Vagina (tissue), 2 donors: Measurements from ENCODE around the gene CXCR5. TPM values are rescaled to one million over a fixed set of nuclear protein-coding genes. Genes with fewer than 3 reads are reported as not detected.

ENCODE experiments used
- DNase-seq, 2 donors: peaks; one replicate each; pipeline ENCODE4 v3.0.0-alpha.2; 2017; ENCODE audit errors: extremely low spot score in 2 of 2
- H3K27ac ChIP-seq: fragments of 200-600 bp; sonication (generic); one replicate; pipeline ENCODE4 v1.5.1; 2019
- H3K27me3 ChIP-seq: fragments of 200-600 bp; sonication (generic); one replicate; pipeline ENCODE4 v1.5.1; 2019
- H3K36me3 ChIP-seq, 2 donors: fragments of 200-600 bp; sonication (generic); one replicate each; pipeline ENCODE4 v1.5.1; 2017 to 2019
- H3K4me1 ChIP-seq: fragments of 200-600 bp; sonication (generic); one replicate; pipeline ENCODE4 v1.5.1; 2019
- H3K4me3 ChIP-seq, 2 donors: fragments of 200-600 bp; sonication (generic); 1 replicate in 1 of 2; 2 replicates in 1 of 2; pipeline ENCODE4 v1.5.1; 2016 to 2019
- H3K9me3 ChIP-seq: fragments of 200-600 bp; sonication (generic); one replicate; pipeline ENCODE4 v1.5.1; 2019
- CTCF ChIP-seq, 3 experiments: fragments of 450-650 bp in 2 of 3; fragments of 200-600 bp in 1 of 3; sonication (generic) in 1 of 3; IDR thresholded peaks; one replicate each; pipeline ENCODE4 v1.5.1; 2017 to 2019; ENCODE audit warnings: antibody characterized with exemption in 3 of 3, mild to moderate bottlenecking in 2 of 3, moderate library complexity in 2 of 3
- POLR2A ChIP-seq, 2 donors: fragments of 450-650 bp; IDR thresholded peaks; one replicate each; pipeline ENCODE4 v1.6.1; 2017; ENCODE audit warnings: antibody characterized with exemption in 2 of 2, mild to moderate bottlenecking in 2 of 2, moderate library complexity in 2 of 2
- POLR2AphosphoS5 ChIP-seq, 2 donors: sonication (generic); formaldehyde crosslinking; IDR thresholded peaks; one replicate each; pipeline ENCODE4 v1.9.0; 2017; ENCODE audit warnings: antibody characterized with exemption in 2 of 2, mild to moderate bottlenecking in 2 of 2, low read depth in 1 of 2; ENCODE audit not compliant: insufficient read depth in 1 of 2
- intact Hi-C: fragments of 100-400 bp; cut with DNase I; formaldehyde crosslinking; loops from one replicate; pipeline ENCODE4 v1.15.1; 2023
- total RNA-seq: library from RNA; depleted of rRNA; stranded (reverse); fragments of >200 nt; gene quantifications from one replicate; pipeline ENCODE4 v1.2.3, GENCODE V29; 2016

The CXCR5 gene
- total RNA-seq, 1 donor from 2014 or later: not detected

GRCh38 chr11:118883004-118883367, 706 bp upstream of the CXCR5 start:
- H3K4me1 ChIP-seq: peaks cover 7% of the 10 kb centered on the region
- H3K27me3 ChIP-seq: no peaks in the 10 kb centered on the region
- TF ChIP-seq POLR2A (IDR thresholded peaks at IDR 0.05) (no peak), POLR2AphosphoS5 (IDR thresholded peaks at IDR 0.05; ENCODE audit: insufficient read depth in 1 of 2, low read depth in 1 of 2) (no peak), CTCF (IDR thresholded peaks at IDR 0.05) (no peak)
- H3K4me3 ChIP-seq: no peak overlapping the region
- intact Hi-C loops: no loop called here
- H3K27ac ChIP-seq: no peak overlapping the region
- DNase-seq: no peak
- no peaks in the 10 kb centered on the region for H3K36me3 ChIP-seq
- H3K9me3 ChIP-seq: no peaks in the 10 kb centered on the region

- Histone ChIP-seq H3K4me1 (peaks cover 25% of the 10 kb centered on the region), H3K27me3 (no peaks in the 10 kb centered on the region), H3K9me3 (no peaks in the 10 kb centered on the region), H3K36me3 (no peaks in the 10 kb centered on the region), H3K27ac (no peak overlapping the region), H3K4me3 (no peak overlapping the region)
- no peak for DNase-seq
- intact Hi-C loops: no loop called here
- TF ChIP-seq POLR2A (IDR thresholded peaks at IDR 0.05) (no peak), POLR2AphosphoS5 (IDR thresholded peaks at IDR 0.05; ENCODE audit: insufficient read depth in 1 of 2, low read depth in 1 of 2) (no peak), CTCF (IDR thresholded peaks at IDR 0.05) (no peak)
Observed at GRCh38 chr11:118884875-118885274, 1.2 kb downstream of the CXCR5 start.

- H3K27me3 ChIP-seq: no peaks in the 10 kb centered on the region
- no peak for DNase-seq
- no peaks in the 10 kb centered on the region for H3K36me3 ChIP-seq
- no peak overlapping the region for H3K4me3 ChIP-seq
- intact Hi-C loops: no loop called here
- TF ChIP-seq POLR2A (IDR thresholded peaks at IDR 0.05) (no peak), CTCF (IDR thresholded peaks at IDR 0.05) (no peak), POLR2AphosphoS5 (IDR thresholded peaks at IDR 0.05; ENCODE audit: insufficient read depth in 1 of 2, low read depth in 1 of 2) (no peak)
- H3K27ac ChIP-seq: no peak overlapping the region
- H3K9me3 ChIP-seq: no peaks in the 10 kb centered on the region
- peaks cover 30% of the 10 kb centered on the region for H3K4me1 ChIP-seq
Observed at GRCh38 chr11:118885319-118885718, 1.6 kb downstream of the CXCR5 start.

- Histone ChIP-seq H3K27ac (no peak overlapping the region), H3K4me3 (no peak overlapping the region), H3K4me1 (peaks cover 31% of the 10 kb centered on the region), H3K9me3 (no peaks in the 10 kb centered on the region), H3K36me3 (no peaks in the 10 kb centered on the region), H3K27me3 (no peaks in the 10 kb centered on the region)
- TF ChIP-seq CTCF (IDR thresholded peaks at IDR 0.05): no peak
- no peak for TF ChIP-seq POLR2A (IDR thresholded peaks at IDR 0.05)
- no peak for TF ChIP-seq POLR2AphosphoS5 (IDR thresholded peaks at IDR 0.05; ENCODE audit: insufficient read depth in 1 of 2, low read depth in 1 of 2)
- DNase-seq: no peak
- intact Hi-C loops: no loop called here
Observed at GRCh38 chr11:118885831-118886565, 2.3 kb downstream of the CXCR5 start.

GRCh38 chr11:118886681-118887111, 3.0 kb downstream of the CXCR5 start:
- intact Hi-C loops: no loop called here
- Histone ChIP-seq H3K4me1 (peaks cover 31% of the 10 kb centered on the region), H3K36me3 (no peaks in the 10 kb centered on the region), H3K9me3 (no peaks in the 10 kb centered on the region), H3K27me3 (no peaks in the 10 kb centered on the region), H3K27ac (peak overlapping the region; percentile 64), H3K4me3 (no peak overlapping the region)
- no peak for TF ChIP-seq POLR2AphosphoS5 (IDR thresholded peaks at IDR 0.05; ENCODE audit: insufficient read depth in 1 of 2, low read depth in 1 of 2)
- TF ChIP-seq CTCF (IDR thresholded peaks at IDR 0.05): no peak
- no peak for TF ChIP-seq POLR2A (IDR thresholded peaks at IDR 0.05)
- no peak for DNase-seq
